GM06990 (cell line): ENCODE results near the gene SETD7.

Experiments
- DNase-seq: peaks from one replicate; pipeline ENCODE4 v3.0.0-alpha.2; 2011; ENCODE audit not compliant: insufficient read length; ENCODE audit errors: extremely low read depth
- H3K27me3 ChIP-seq: replicated peaks from 2 replicates; pipeline ENCODE4 v1.6.0; 2011; ENCODE audit warnings: low read length; ENCODE audit not compliant: control insufficient read depth, insufficient read depth
- H3K36me3 ChIP-seq: 2 replicates; pipeline ENCODE4 v1.5.1; 2011; ENCODE audit warnings: low read length; ENCODE audit not compliant: control insufficient read depth, insufficient read depth
- H3K4me3 ChIP-seq: replicated peaks from 2 replicates; pipeline ENCODE4 v1.5.1; 2011; ENCODE audit warnings: low read depth, mild to moderate bottlenecking, control low read depth, low read length
- TF ChIP-seq, protein P1 (sequence below): IDR thresholded peaks from 2 replicates; pipeline ENCODE4 v1.5.1; 2011; ENCODE audit warnings: low read length, control low read depth, mild to moderate bottlenecking, inconsistent platforms; ENCODE audit not compliant: insufficient read depth, poor library complexity, severe bottlenecking

The SETD7 gene

DNA sequence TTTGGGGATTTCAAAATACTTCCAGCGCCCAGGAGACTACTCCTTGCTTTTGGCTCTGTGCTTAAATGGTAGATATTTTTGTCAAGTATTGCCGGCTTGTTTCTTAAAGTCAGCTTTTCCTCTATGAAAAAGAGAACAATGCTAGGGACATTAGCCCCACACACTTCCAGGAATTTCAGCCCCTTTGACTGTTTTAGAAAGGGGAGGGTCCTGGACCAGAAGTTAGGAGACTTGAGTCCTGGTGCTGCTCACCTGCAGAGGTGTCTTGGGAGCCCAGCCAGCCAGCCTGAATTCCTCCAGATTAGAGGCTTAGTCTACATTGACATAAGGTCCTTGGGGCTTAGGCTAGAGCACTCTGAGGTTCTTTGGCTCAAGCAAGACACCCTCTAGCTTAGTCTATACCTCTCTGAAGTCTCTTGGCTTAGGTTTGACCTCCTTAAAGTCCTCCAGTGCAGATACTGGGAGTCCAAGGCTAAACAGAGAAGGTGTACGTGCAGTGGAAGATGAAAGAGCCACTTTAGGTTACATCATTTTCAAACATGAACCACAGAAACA lies 1.6 kb upstream of the SETD7 start:
- no peaks in the 10 kb centered on the region for H3K36me3 ChIP-seq
- TF ChIP-seq, protein P1, sequence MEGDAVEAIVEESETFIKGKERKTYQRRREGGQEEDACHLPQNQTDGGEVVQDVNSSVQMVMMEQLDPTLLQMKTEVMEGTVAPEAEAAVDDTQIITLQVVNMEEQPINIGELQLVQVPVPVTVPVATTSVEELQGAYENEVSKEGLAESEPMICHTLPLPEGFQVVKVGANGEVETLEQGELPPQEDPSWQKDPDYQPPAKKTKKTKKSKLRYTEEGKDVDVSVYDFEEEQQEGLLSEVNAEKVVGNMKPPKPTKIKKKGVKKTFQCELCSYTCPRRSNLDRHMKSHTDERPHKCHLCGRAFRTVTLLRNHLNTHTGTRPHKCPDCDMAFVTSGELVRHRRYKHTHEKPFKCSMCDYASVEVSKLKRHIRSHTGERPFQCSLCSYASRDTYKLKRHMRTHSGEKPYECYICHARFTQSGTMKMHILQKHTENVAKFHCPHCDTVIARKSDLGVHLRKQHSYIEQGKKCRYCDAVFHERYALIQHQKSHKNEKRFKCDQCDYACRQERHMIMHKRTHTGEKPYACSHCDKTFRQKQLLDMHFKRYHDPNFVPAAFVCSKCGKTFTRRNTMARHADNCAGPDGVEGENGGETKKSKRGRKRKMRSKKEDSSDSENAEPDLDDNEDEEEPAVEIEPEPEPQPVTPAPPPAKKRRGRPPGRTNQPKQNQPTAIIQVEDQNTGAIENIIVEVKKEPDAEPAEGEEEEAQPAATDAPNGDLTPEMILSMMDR = no peak
- H3K27me3 ChIP-seq = peaks cover 8% of the 10 kb centered on the region
- no peak for DNase-seq
- no peak overlapping the region for H3K4me3 ChIP-seq

DNA sequence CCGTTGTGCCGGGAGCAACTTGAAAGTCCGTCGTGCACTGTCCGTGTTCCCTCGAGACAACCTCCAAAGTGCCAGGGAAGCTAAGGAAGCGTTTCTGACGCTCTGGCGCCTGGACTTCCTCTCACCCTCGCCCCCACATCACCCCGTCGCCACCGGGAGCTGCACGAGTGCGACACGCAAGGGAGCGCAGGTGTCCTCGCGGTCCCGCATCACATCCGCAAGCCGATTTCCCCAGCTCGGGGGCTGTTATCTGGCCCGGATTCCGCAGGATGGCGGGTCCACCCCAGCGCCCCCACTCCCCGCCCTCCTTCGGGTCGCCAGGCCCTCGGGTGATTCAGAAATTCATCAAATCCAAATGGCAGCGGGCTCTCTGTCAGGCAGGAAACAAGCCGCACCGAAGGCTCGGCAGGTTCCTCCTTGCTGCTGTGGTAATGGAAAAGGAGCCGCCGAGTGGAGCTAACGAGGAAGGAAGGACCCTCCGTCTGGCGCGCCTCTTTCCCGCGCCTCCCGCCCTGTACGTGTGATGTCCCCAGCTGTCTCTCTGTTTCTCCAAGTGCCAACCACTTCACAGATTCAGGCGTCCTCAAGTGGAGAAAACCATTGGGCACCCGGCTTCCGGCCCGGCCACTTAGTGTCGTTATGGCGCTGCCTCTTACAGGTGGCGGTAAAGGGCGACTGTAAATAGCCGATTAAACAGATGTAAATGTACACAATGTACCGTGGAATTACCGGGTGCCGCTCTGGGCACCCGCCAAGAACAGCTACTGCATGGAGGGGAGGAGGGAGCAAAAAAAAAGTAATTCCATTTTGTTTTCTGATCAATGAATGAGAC lies 921 bp upstream of the SETD7 start:
- Histone ChIP-seq H3K4me3 (peak overlapping the region; percentile 67), H3K36me3 (no peaks in the 10 kb centered on the region), H3K27me3 (peaks cover 8% of the 10 kb centered on the region)
- peak; percentile 47 for DNase-seq
- TF ChIP-seq, protein P1 = peak; percentile 20

DNA sequence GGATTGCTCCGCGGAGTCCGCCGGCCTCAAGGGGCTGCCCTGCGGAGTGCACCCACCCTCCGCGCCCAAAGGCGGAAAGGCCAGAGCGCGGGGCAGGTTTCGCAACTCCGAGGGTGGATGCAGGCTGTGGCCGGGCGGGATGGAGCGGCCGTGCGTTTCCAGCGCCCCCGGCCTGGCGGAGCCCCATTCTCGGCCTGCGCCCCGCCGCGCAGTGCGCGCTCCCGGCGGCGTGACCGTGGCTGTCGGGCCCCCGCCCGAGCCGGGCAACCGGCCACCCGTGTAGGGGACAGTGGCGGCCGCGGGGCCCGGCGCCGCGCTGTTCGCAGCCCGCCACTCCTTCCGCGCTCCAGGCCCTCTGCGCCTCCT lies 331 bp downstream of the SETD7 start:
- Histone ChIP-seq H3K27me3 (peaks cover 8% of the 10 kb centered on the region), H3K4me3 (peak overlapping the region; percentile 67), H3K36me3 (no peaks in the 10 kb centered on the region)
- DNase-seq = no peak
- TF ChIP-seq, protein P1 = no peak

GRCh38 chr4:139554893-139555704 lies 920 bp downstream of the SETD7 start:
- peaks cover 8% of the 10 kb centered on the region for H3K27me3 ChIP-seq
- DNase-seq = peak; percentile 60
- peak overlapping the region; percentile 67 for H3K4me3 ChIP-seq
- H3K36me3 ChIP-seq = no peaks in the 10 kb centered on the region
- TF ChIP-seq, protein P1 = no peak

DNA sequence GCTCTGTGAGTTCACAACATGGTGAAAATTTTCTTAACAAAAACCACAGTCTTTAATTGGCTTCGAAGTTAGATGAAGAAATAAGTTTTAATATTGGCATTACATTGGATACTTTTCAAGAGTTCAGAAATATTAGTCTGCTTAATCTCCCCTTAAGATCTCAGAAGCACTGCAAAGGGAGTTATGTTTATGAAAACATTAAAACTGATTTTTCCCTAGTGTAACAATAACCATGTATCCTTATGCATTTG lies 1.5 kb downstream of the SETD7 start:
- Histone ChIP-seq H3K27me3 (peaks cover 8% of the 10 kb centered on the region), H3K36me3 (no peaks in the 10 kb centered on the region), H3K4me3 (no peak overlapping the region)
- TF ChIP-seq, protein P1 = no peak
- DNase-seq = no peak
